Natural killer cell treated with Interleukin-12 subunit alpha and Interleukin-12 subunit beta and Interleukin-15 and Interleukin-18, amount 100 ng/mL, for 72 hours (primary cell): ENCODE results near the gene PBX1. TPM values are rescaled to one million over a fixed set of nuclear protein-coding genes. Genes with fewer than 3 reads are reported as not detected.

Experiments used
- ATAC-seq, 2 donors: fragments of 150-1000 bp; cut with Tn5 transposase in 1 of 2; sonication (Bioruptor Pico), chemical (Tn5 transposase) in 1 of 2; 2 replicates each; pipeline ENCODE4 v1.10.0; 2021
- DNase-seq: peaks from one replicate; pipeline ENCODE4 v3.0.0; 2022; ENCODE audit warnings: low spot score
- H3K27ac Mint-ChIP-seq, 2 donors: 1 replicate in 1 of 2; 2 replicates in 1 of 2; pipeline ENCODE4 v1.8.0; 2022; ENCODE audit warnings: mixed read lengths in 2 of 2, mild to moderate bottlenecking in 1 of 2, moderate library complexity in 1 of 2
- H3K27me3 Mint-ChIP-seq, 2 donors: 1 replicate in 1 of 2; 2 replicates in 1 of 2; pipeline ENCODE4 v1.8.0; 2022; ENCODE audit warnings: mixed read lengths in 2 of 2
- H3K36me3 Mint-ChIP-seq: one replicate; pipeline ENCODE4 v1.8.0; 2022; ENCODE audit warnings: mixed read lengths
- H3K4me1 Mint-ChIP-seq, 2 donors: 1 replicate in 1 of 2; 2 replicates in 1 of 2; pipeline ENCODE4 v1.8.0; 2022; ENCODE audit warnings: low read depth in 2 of 2, mixed read lengths in 2 of 2, mild to moderate bottlenecking in 1 of 2
- H3K4me3 Mint-ChIP-seq: one replicate; pipeline ENCODE4 v1.8.0; 2022; ENCODE audit warnings: mixed read lengths
- H3K9me3 Mint-ChIP-seq: 2 replicates; pipeline ENCODE4 v1.8.0; 2022; ENCODE audit warnings: mixed read lengths
- total RNA-seq, 2 donors: library from RNA; stranded (reverse); gene quantifications; one replicate each; pipeline ENCODE4 v1.2.3, GENCODE V29; 2022

PBX1 gene
- total RNA-seq, 2 donors from 2014 or later = 0.53 TPM; not detected in 1

DNA sequence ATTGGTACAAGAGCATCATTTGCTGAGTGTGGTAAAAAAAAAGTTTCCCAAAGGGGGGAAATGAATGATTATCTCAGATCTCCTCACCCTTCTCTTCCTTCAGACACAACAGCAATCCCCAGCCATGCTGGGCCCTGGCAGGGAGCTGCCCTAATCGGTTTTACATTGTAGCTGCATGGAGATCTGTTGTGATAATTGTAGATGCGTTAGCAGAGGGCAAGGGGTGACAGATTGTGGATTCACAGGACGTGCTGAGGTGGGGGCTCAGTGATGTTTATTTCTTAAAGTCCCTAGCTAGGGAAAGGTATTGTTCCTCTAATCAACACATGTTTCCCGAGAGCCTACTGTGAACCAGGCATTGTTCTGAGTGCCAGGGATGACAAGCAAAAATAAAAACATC is 304.1 kb downstream of the PBX1 start:
- H3K4me3 Mint-ChIP-seq = no peak overlapping the region
- no peaks in the 10 kb centered on the region for H3K9me3 Mint-ChIP-seq
- no peaks in the 10 kb centered on the region for H3K36me3 Mint-ChIP-seq
- no peak for ATAC-seq
- H3K4me1 Mint-ChIP-seq = no peaks in the 10 kb centered on the region
- DNase-seq = no peak
- H3K27ac Mint-ChIP-seq = no peak overlapping the region
- H3K27me3 Mint-ChIP-seq = peaks cover 3 to 8% of the 10 kb centered on the region in 2 donors

- H3K27me3 Mint-ChIP-seq = peaks cover 3 to 8% of the 10 kb centered on the region in 2 donors
- DNase-seq = no peak
- no peak overlapping the region for H3K4me3 Mint-ChIP-seq
- no peaks in the 10 kb centered on the region for H3K9me3 Mint-ChIP-seq
- H3K4me1 Mint-ChIP-seq = no peaks in the 10 kb centered on the region
- no peaks in the 10 kb centered on the region for H3K36me3 Mint-ChIP-seq
- H3K27ac Mint-ChIP-seq = no peak overlapping the region
- no peak for ATAC-seq
Measured at GRCh38 chr1:164864161-164864560, 305.2 kb downstream of the PBX1 start.

DNA sequence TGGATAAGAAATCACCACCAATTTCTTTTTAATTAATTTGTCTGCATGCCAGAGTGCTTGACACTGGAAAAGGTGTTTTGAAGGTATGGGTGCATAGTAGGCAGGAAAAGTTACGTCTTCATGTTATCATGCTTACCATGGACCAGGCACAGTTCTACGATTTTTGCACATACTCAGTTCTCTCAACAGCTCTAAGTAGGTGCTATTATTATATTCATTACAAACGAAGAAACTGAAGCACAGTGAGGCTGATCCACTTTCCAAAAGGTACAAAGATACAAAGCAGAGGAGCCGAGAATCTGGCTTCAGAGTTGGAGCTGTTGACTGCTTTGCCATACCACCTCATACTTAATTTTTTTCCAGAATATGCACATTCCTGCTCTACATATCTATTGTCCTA is 306.4 kb downstream of the PBX1 start:
- no peak overlapping the region for H3K27ac Mint-ChIP-seq
- peaks cover 3 to 8% of the 10 kb centered on the region in 2 donors for H3K27me3 Mint-ChIP-seq
- no peaks in the 10 kb centered on the region for H3K9me3 Mint-ChIP-seq
- no peaks in the 10 kb centered on the region for H3K4me1 Mint-ChIP-seq
- no peak for DNase-seq
- no peaks in the 10 kb centered on the region for H3K36me3 Mint-ChIP-seq
- H3K4me3 Mint-ChIP-seq = no peak overlapping the region
- ATAC-seq = no peak

DNA sequence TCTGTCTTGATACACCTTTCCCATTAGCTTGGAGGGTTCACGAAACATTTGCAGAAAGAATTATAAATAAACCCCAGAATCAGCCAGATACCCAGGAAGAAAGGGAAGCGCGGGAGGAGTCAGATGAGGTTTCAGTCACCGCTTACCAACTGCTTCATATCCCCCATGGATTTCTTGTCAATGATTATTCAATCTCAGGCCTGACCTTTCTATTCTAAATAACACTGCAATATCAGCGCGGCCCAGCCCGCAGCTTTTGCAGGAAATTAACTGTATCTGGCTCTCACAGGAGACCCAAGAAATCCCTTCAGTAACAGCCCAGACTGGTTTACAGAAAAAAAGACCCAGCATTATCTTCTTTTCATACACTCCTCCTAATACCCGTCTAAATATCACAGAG is 308.6 kb downstream of the PBX1 start:
- no peak overlapping the region for H3K4me3 Mint-ChIP-seq
- ATAC-seq (no peak), DNase-seq (no peak)
- no peak overlapping the region for H3K27ac Mint-ChIP-seq
- no peaks in the 10 kb centered on the region for H3K36me3 Mint-ChIP-seq
- peaks cover 0 to 3% of the 10 kb centered on the region in 2 donors for H3K27me3 Mint-ChIP-seq
- H3K4me1 Mint-ChIP-seq = no peaks in the 10 kb centered on the region
- no peaks in the 10 kb centered on the region for H3K9me3 Mint-ChIP-seq

DNA sequence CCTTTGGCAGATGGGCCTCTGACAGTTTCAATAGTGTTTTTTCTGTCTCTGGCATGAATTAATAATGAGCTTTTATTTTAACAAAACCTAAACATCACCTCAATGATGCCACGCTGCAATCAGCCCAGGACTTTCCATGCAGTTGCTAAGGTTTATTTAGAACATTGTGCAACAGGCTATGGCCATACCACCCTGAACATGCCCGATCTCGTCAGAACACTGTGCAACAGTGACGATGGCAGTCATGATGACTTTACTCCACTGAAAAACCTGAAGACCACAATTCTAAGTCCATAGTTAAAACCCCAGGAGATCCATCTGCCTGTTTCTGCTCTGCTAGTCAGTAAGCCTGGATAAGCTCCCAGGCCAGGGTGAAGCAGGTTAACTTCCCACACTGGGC is 310.0 kb downstream of the PBX1 start:
- Mint-ChIP-seq H3K27ac (no peak overlapping the region), H3K36me3 (no peaks in the 10 kb centered on the region), H3K4me3 (no peak overlapping the region), H3K9me3 (no peaks in the 10 kb centered on the region), H3K27me3 (no peaks in the 10 kb centered on the region), H3K4me1 (no peaks in the 10 kb centered on the region)
- DNase-seq (no peak), ATAC-seq (no peak)

DNA sequence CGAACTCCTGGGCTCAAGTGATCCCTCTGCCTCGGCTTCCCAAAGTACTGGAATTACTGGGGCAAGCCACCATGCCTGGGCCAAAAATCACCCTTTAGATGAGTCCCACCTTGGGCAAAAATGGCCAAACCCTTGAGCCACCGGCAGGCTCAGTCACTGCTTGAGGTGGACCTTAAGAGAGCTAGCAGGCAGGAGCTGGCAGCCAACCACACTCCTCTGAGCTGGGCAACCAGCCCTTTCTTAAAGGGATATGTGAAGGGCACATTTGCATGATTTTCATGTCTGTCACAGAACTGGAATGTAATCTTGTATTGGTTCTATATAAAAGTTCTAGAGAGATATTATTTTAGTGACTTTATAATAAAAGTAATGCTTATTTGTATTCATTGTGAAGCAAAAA is 316.5 kb downstream of the PBX1 start:
- H3K9me3 Mint-ChIP-seq = no peaks in the 10 kb centered on the region
- no peak for ATAC-seq
- H3K27ac Mint-ChIP-seq = no peak overlapping the region
- peaks cover 0 to 2% of the 10 kb centered on the region in 2 donors for H3K27me3 Mint-ChIP-seq
- no peaks in the 10 kb centered on the region for H3K4me1 Mint-ChIP-seq
- H3K4me3 Mint-ChIP-seq = no peak overlapping the region
- H3K36me3 Mint-ChIP-seq = no peaks in the 10 kb centered on the region
- no peak for DNase-seq

GRCh38 chr1:164876398-164877116 is 317.6 kb downstream of the PBX1 start:
- no peaks in the 10 kb centered on the region for H3K9me3 Mint-ChIP-seq
- ATAC-seq (no peak), DNase-seq (no peak)
- no peaks in the 10 kb centered on the region for H3K36me3 Mint-ChIP-seq
- no peaks in the 10 kb centered on the region for H3K4me1 Mint-ChIP-seq
- H3K27ac Mint-ChIP-seq = no peak overlapping the region
- no peak overlapping the region for H3K4me3 Mint-ChIP-seq
- peaks cover 0 to 2% of the 10 kb centered on the region in 2 donors for H3K27me3 Mint-ChIP-seq

GRCh38 chr1:164880199-164880598 is 321.2 kb downstream of the PBX1 start:
- Mint-ChIP-seq H3K36me3 (no peaks in the 10 kb centered on the region), H3K4me1 (no peaks in the 10 kb centered on the region), H3K27me3 (no peaks in the 10 kb centered on the region)

GRCh38 chr1:164880644-164881043 is 321.7 kb downstream of the PBX1 start:
- H3K27ac Mint-ChIP-seq = no peak overlapping the region
- no peak overlapping the region for H3K4me3 Mint-ChIP-seq
- DNase-seq = no peak
- no peaks in the 10 kb centered on the region for H3K9me3 Mint-ChIP-seq
- ATAC-seq = no peak
- no peaks in the 10 kb centered on the region for H3K27me3 Mint-ChIP-seq
- no peaks in the 10 kb centered on the region for H3K4me1 Mint-ChIP-seq
- no peaks in the 10 kb centered on the region for H3K36me3 Mint-ChIP-seq

More at GRCh38 chr1:164880199-164880598, 321.2 kb downstream of the PBX1 start:
- H3K4me3 Mint-ChIP-seq = no peak overlapping the region
- no peak for DNase-seq
- no peak for ATAC-seq
- no peak overlapping the region for H3K27ac Mint-ChIP-seq
- H3K9me3 Mint-ChIP-seq = no peaks in the 10 kb centered on the region

DNA sequence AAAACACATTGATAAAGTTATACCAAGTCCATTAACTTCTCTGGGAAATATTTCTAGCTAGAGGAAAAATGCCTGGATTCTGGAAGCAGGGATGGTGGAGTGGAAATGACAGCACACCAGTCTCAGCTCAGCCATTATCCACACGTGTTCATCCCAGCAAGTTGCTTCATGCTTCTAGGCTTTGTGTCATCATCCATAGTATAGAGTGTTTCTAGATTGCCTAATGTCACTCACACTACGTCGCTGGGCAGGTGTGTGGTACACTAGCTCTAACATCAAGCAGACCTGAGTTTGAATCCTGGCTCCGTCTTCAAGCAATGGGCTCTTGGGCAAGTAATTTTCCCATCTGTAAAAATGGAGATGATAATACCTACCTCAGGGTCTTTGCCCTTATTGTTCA is 326.3 kb downstream of the PBX1 start:
- Mint-ChIP-seq H3K27me3 (no peaks in the 10 kb centered on the region), H3K4me3 (no peak overlapping the region), H3K4me1 (no peaks in the 10 kb centered on the region), H3K36me3 (no peaks in the 10 kb centered on the region), H3K27ac (no peak overlapping the region), H3K9me3 (no peaks in the 10 kb centered on the region)
- DNase-seq (no peak), ATAC-seq (no peak)

DNA sequence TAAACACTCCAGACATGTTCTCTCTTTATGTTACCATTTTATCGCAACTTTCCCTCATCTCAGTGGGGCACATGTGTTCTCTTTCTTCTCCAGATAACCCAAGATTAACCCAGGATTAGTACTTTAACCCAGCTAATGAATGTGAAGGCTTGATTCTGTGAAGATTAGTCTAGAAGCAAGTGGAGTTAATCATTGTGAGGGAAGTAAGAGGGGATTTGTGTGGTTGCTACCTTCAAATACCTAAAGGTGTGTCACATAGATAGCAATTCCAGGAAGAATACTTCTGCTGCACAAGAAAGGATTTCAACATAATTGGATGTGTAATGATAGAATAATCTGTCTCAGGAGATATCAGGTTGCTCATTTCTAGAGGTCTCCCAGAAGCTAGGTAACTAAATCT is 327.1 kb downstream of the PBX1 start:
- no peaks in the 10 kb centered on the region for H3K36me3 Mint-ChIP-seq
- H3K27me3 Mint-ChIP-seq = no peaks in the 10 kb centered on the region
- no peaks in the 10 kb centered on the region for H3K4me1 Mint-ChIP-seq
- ATAC-seq (no peak), DNase-seq (no peak)
- no peaks in the 10 kb centered on the region for H3K9me3 Mint-ChIP-seq
- H3K4me3 Mint-ChIP-seq = no peak overlapping the region
- H3K27ac Mint-ChIP-seq = no peak overlapping the region

DNA sequence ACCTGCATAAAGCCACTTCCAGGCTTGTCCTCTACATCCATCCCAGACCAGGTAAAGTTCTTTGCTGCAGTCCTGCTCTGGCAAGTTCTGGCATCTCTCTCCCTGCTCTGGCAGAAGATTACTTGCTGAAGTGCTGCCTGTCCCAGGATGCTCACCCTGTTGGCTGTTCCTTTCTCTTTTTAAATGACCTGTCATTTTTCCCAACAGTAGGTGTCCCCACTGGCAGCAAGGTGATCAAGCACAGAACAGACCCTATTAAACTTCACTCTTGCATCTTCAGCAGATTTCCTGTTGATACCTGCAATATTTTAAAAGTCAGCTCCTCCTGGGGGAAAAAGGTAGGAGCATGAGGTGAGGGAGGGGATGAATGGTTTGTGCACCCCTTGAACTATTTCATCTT is 332.6 kb downstream of the PBX1 start:
- Mint-ChIP-seq H3K36me3 (no peaks in the 10 kb centered on the region), H3K9me3 (no peaks in the 10 kb centered on the region), H3K4me3 (no peak overlapping the region), H3K4me1 (no peaks in the 10 kb centered on the region), H3K27me3 (no peaks in the 10 kb centered on the region), H3K27ac (no peak overlapping the region)
- ATAC-seq (no peak), DNase-seq (no peak)

DNA sequence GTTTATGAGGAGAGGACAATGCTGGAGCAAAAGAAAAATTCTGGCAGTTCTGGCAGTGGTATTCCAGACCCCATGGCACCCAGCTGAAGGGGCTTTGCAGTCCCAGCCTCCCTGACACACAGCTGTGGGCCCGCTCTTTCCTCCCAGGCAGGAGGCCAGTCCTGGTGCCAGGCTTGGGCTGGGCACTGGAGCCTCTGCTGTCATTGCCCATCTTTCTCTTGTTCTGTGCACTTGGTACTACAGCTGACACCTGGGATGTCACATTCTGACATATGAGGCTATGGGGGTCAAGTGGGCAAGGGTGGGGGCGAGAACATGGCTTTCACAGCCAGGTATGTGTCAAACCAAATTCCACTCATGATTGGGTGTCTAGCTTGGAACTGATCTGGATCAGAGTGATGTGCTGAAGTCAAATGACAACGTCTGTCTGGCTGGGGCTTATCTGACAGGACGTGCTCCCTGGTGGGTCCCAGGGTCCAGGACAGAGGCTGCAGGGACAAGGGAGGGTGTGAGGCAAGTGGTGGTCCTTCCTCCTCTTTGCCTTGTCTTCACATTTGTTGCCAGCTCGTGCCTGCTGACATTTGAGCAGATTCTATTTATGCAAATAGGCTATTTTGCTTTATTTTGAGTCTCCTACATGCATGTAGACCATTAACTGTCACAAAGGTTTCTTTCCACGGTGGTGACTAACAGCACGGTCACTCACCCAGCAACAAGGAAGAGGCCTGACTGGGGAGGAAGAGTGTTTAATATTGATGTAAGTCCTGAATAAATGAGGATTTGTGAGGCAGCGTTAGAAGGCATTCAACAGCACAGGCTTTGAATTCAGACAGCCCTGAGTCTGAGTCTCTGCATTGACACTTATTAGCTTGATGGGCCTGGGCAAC is 336.3 kb downstream of the PBX1 start:
- H3K9me3 Mint-ChIP-seq = no peaks in the 10 kb centered on the region
- H3K27ac Mint-ChIP-seq = no peak overlapping the region
- no peak for ATAC-seq
- no peaks in the 10 kb centered on the region for H3K4me1 Mint-ChIP-seq
- no peaks in the 10 kb centered on the region for H3K27me3 Mint-ChIP-seq
- DNase-seq = no peak
- H3K4me3 Mint-ChIP-seq = no peak overlapping the region
- H3K36me3 Mint-ChIP-seq = no peaks in the 10 kb centered on the region

- Mint-ChIP-seq H3K36me3 (no peaks in the 10 kb centered on the region), H3K27ac (no peak overlapping the region), H3K27me3 (no peaks in the 10 kb centered on the region), H3K4me1 (no peaks in the 10 kb centered on the region), H3K4me3 (no peak overlapping the region), H3K9me3 (peaks cover 7% of the 10 kb centered on the region)
- ATAC-seq (no peak), DNase-seq (no peak)
Measured at GRCh38 chr1:164901031-164901430, 342.0 kb downstream of the PBX1 start.
